Ovary (tissue), 3 donors: ENCODE results near the gene NAA40.

Source experiments
- EP300 ChIP-seq: sonication (generic); formaldehyde crosslinking; IDR thresholded peaks from one replicate; pipeline ENCODE4 v1.6.1; 2017; ENCODE audit warnings: antibody characterized with exemption
- POLR2A ChIP-seq: fragments of 450-650 bp; IDR thresholded peaks from one replicate; pipeline ENCODE4 v1.6.1; 2017; ENCODE audit warnings: antibody characterized with exemption, mild to moderate bottlenecking, moderate library complexity
- TF ChIP-seq, protein P1 (sequence below), 3 donors: fragments of 450-650 bp in 2 of 3; fragments of 200-600 bp in 1 of 3; IDR thresholded peaks; one replicate each; pipeline versions ENCODE4 v1.5.1 to v1.8.0; 2016 to 2022; ENCODE audit warnings: antibody characterized with exemption in 3 of 3, mild to moderate bottlenecking in 1 of 3
- donor health status: DM: no; HTN: no; CAD: no.

DNA sequence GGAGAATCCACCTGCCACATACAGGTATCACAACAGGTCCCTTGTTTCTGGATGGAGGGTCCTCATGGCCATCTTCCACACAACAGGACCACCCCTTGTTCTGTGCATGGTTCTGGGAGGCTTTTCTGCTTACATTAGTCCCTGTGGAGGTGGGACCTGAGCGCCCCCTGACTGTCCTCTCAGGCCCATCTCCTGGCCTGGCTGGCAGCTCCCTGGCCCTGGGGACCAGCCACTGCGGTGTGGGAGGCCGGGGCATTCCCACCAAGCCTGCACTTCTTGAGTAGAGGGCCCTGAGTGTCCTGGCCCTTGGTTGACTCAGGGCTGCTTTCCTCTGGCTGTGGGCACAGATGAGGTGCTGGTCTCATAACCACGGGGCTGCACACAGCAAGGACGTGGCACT lies 40.6 kb downstream of the NAA40 start:
- TF ChIP-seq, protein P1, sequence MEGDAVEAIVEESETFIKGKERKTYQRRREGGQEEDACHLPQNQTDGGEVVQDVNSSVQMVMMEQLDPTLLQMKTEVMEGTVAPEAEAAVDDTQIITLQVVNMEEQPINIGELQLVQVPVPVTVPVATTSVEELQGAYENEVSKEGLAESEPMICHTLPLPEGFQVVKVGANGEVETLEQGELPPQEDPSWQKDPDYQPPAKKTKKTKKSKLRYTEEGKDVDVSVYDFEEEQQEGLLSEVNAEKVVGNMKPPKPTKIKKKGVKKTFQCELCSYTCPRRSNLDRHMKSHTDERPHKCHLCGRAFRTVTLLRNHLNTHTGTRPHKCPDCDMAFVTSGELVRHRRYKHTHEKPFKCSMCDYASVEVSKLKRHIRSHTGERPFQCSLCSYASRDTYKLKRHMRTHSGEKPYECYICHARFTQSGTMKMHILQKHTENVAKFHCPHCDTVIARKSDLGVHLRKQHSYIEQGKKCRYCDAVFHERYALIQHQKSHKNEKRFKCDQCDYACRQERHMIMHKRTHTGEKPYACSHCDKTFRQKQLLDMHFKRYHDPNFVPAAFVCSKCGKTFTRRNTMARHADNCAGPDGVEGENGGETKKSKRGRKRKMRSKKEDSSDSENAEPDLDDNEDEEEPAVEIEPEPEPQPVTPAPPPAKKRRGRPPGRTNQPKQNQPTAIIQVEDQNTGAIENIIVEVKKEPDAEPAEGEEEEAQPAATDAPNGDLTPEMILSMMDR (IDR thresholded peaks at IDR 0.05), result no peak
- TF ChIP-seq POLR2A (no peak), EP300 (no peak)
